Inflammatory macrophage (primary cell): ENCODE results near the gene ARL5C.
A peak's percentile ranks its signal among the peaks of the same experiment; 100 is the strongest.
"Not testable (repeated sequence)": the region's sequence is repeated elsewhere in the genome, so short reads cannot be mapped to it uniquely, and the experiment has no call there.

Experiments
- DNase-seq, 2 donors: peaks; one replicate each; pipeline ENCODE4 v3.0.0-alpha.2; 2020 to 2022

The ARL5C gene

DNA sequence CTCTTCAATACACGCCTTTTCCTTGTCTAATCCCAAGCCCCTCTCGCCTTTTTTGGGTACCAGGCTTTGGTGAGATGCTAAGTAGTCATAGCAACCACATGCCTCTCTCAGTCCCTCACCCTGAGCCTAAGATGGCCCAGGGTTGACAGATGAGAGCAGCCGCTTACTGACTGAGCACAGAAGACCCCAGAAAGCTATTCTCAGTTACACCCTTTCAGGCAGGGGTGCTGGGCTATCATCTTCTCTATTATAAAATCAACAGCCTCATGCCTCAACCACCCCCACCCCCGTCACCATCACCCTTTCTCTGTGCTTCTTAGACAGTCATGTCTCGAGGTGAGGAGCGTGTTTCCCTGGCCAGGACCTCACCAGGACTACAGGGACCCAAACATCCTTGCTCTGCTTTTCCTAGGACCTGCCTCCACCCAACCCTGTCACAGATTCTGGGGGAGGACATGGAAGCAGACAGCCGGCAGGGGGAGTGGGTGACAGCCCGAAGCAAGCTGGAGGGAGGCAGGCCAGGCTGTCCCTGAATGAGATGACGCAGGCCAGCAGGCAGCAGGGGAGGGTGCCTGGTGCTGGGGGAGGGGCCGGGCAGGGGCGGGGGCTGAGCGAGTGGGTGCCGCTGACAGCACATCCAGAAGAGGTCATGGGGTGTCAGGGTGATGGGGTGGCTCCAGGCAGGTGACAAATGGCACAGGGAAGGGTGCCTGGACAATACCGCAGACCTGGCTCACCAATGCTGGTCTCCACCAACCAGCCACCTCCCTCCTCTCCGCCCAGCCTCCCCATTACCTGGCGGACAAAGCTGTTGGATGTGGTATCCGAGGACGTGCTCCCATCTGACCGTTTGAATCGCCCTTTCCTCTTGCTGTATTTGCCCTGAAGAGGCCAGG lies 28.4 kb upstream of the ARL5C start:
- no peak for DNase-seq

DNA sequence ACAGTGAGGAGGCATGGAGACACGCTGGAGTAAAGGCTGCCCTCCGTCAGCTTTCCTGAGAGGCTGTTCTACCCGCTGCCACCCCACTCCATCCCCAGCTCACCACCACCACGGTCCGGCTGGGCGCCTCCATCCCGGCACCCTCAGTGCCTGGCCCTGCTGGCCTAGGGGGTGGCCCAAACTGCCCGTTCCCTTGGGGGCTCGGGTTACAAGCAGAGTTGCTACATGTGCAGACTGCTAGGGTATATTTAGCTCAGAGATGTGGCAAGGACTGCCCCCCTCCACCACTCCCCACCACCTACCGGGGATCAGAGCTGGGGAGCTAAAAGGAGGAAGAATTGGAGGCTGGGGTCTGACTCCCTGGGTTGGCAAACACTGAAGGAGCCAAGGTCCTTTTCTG lies 27.4 kb upstream of the ARL5C start:
- DNase-seq: no peak

DNA sequence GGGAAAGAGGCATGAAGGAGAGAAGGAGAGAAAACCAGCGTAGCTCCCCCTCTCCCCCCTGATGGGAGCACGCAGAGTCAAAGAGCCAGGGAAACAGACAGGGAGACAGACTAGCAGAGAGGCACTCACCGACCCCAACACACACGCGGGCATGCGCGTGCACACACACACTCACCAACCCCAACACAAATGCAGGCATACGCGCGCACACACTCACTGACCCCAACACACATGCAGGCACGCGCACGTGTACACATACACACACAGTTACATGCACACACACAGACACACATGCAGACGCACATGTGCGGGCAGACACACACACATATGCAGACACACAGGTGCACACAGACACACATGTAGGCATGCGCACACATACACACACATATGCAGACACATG lies 26.9 kb upstream of the ARL5C start:
- no peak for DNase-seq

DNA sequence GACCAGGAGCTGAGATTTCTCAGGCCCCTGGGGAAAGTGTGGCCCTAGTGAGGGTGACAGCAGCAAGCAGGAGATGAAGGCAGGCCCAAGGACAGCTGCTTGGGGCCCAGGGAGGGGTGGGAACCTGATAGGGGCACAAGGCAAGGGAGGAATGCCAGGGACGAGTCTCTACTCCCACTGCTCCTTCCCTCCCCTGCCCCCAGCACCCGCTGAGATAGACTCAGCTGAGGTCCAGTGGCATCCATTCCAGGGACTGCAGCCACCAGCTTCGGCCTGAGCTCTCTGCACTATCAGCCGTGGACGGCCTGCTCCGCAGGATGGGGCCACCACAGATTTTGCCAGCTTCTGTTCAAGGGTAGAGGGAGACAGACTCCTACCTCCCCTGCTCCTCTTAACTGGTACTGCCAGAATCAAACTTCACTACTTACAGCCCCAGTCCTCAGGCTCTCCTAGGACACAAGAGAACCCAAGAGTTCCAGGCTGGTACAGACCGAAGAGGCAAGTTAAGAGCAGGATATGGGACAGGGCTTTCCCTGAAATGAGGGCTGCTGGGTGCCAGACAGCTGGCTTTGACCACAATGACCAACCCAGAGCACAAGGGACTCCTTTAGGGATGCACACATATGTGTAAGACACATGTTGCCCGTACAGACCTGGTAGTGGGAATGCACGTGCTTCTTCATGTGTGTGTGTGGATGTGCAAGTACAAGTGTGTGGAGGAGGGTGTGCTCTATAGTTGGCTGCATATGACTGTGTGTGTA lies 26.0 kb upstream of the ARL5C start:
- DNase-seq: no peak

DNA sequence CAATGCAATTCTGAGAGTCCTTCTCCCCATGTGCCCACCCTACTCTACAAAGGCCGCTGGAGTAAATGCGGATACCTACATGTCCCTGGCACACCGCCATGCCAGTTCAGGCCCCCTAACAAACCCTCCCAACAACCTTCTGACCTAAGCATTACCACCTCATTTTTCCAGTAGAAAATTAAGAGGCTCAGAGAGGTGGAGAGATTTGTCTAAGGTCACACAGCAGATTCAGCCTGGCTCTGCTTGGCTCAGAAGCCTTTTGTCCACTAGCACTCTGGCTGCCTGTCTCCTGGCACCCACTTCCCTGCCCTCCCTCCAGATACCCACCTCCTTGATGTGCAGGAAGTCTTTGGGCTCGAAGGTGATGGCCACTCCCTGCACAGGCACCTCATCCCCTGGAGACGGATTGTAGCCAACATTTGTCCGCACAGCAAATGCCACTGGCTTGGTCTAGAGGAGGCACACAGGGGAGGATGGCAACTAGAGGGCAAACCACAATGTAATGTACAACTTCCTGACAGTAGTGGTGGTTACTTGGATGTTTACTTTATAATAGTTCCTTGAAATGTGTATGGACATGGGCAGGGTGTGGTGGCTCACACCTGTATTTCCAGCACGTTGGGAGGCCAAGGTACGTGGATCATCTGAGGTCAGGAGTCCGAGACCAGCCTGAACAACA lies 21.3 kb upstream of the ARL5C start:
- DNase-seq: no peak

DNA sequence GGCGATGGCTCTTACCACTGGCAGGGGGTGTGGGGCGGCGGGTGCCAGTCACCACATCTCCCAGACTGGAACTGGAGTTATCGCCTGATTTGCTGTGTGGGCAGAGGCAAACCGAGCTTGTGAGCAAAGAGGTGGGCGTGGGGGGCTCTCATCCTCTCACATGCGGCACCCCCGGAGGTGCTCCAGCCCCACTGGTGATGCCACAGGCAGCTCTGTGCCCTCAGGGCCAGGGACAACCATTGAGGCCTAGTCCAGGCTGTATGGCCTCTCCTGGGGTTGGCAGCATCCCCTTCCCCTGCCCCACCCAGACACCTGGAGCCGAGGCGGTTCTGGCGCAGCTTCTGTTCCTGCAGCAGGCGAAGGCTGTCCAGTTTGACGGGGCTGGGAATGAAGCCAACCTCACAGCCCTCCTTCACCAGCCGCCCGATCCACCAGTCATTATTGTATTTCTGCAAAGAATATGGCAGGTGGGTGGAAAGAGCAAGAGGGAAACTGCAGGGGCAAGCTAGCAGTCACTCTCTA lies 20.6 kb upstream of the ARL5C start:
- no peak for DNase-seq

DNA sequence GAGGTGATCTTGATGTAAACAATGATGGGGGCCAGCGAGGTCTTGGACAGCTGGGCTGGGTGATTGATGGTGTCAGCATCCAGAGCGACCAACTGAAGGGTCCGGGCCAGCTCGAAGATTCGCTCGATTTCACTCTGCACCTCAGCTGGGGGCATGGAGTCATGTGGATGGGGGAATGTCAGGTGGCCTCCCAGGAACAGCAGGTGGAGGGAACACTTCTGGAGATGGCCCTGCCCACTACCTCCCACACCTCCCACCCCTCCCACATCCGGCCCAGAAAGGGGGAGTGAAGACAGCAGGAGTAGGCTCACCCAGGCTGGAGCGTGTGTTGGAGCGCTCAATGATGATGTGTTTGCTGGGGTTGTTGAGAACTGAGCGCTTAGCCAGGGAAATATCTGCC lies 17.8 kb upstream of the ARL5C start:
- no peak for DNase-seq

DNA sequence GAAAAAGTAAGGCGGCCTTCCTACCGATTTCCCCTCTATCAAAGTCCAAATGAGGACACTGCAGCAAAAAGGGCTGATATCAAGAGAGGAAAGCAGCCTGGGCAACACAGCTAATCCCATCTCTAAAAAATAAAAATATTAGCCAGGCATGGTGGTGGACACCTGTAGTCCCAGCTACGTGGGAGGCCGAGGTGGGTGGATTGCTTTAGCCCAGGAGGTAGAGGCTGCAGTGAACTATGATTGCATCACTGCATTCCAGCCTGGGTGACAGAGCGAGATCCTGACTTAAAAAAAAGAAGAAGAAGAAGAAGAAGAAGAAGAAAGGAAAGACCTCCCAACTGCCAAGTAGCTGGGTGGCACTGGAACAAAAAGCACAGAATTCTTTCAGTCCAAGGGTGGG lies 17.1 kb upstream of the ARL5C start:
- DNase-seq: no peak

DNA sequence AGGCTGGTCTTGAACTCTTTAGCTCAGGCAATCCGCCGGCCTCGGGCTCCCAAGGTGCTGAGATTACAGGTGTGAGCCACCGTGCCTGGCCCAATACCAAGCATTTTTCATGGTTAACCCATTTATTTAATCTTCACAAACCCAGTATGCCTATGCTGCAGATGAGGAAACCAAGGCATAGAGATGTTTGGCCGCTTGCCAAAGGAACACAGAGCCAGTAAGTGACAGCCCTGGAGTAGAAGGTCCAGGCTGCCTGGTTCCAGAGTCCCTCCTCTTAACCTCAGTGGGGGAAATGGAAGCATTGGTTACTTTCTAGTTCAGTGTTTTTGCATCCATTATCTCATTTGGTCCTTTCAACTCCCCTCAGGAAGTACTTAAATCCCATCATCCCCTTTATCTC lies 15.3 kb upstream of the ARL5C start:
- no peak for DNase-seq

DNA sequence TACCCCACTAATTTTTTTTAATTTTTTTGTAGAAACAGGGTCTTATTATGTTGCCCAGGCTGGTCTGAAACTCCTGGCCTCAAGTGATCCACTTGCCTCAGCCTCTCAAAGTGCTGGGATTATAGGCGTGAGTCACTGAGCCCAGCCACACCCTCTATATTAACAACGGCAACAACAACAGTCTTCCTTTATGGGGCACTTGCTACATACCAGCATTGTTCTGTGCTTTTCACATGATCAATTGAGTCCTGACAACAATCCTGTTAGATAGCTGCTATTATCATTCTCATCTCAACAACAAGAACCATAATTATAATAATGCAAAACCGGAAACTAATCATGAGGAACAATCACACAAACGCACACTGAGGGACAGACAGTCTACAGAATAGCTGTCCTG lies 12.6 kb upstream of the ARL5C start:
- DNase-seq: no peak

DNA sequence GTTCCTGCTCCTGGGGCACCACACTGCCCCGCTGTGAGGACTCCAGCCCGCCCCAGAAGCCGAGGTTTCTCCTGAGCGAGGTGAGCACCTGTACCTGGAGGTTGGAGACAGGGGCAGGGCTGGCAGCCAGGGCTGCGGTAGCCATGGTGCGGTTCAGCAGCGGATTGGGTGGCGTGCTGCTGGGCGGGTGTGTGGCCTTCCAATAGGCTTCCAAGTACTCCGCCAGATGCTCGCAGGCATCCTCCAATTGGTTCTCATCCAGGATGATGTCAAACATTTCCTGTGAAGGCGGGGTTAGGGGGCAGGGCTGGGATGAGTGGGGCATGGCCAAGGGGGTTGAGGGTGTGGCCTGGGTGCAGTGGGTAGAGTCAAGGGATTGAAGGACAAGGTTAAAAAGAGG lies 11.3 kb upstream of the ARL5C start:
- no peak for DNase-seq

DNA sequence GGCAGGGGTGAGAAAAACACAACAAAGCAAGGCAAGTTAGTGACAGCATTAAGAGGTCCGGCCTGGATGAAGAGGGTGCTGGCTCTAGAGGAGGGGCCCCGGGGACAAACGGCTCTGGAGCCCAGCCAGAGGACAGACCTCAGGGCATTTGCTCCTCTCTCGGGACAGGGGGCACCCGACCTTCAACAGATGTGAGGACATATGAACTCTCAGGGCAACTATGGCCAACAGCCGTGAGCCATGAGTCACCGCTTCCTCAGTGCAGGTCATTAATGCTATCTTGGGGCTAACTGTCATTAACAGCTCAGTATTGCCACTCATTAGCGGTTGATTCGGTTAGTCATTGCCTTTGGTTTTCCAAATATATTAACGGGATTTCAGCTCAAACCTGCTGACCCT lies 9.7 kb upstream of the ARL5C start:
- peak in 1 of 2 donors; percentile 55 for DNase-seq

DNA sequence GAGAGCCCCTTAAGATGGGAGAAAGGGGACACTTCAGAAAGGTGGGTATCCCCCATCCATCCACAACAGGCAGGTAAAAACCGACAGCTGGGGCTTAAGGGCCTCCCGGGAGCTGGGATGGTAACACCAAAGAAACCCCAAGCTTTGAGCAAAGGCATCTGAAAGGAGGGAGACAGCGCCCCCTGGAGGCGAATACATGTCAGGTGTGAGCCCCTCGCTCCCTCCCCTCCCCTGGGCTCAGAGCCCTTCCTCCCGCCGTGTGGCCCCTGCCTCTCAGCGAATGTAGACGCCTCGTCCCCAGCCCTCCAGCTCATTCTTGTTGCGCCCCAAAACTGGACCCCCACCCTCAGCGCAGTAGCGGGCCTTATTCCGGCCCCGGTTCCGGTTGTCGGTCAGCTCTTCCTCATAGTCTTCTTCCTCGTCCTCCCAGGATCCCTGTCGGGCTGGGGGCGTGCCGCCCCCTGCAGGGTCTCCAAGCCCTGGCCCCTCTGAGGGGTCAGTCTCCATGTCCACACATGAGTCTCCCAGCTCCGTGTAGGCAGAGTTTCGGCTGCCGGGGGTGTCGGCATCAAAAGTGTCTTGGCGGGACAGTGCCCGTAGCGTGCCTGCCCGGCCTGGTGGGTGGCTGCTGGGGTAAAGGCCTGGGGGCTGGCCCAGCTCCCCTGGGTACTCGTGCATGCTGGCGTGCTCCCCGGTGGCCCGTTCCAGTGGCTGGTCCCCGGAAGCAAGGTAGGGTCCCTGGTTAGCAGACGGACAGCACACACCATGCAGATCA lies 9.1 kb upstream of the ARL5C start:
- peak; percentile 56 to 58 for DNase-seq

DNA sequence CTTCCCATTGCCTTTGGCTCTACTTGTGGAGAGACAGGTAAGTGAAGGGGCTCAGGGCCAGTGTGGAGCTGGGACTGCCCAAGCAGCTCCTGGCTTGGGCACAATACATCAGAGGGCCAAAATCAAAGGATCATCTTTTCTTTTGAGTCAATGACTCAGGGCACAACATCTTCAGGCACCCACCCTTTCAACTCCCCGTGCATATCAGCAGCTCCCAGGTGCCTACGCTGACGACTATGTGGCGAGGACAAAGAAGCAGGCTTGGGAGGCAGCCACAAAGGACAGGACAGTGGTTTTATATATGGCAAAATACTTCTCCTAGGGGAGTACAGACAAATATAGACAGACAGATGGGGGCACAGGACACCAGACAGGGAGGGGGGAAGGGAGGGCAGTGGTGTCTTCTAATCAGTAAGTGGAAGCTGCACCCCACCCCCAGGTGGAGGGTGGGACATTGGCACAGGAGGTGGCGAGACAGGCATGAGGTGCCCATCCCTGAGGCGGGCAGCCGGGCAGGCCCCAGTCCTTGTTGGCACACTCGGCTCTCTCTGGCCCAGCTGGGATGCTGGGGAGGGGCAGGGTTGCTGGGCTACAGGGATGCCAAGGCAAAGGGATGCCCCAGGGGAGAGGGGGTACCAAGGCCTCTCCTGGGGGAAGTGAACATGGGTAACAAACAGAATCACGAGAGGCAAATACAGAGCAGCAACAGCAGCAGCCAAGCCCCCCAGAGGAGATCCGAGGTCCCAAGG lies 7.7 kb upstream of the ARL5C start:
- no peak for DNase-seq

DNA sequence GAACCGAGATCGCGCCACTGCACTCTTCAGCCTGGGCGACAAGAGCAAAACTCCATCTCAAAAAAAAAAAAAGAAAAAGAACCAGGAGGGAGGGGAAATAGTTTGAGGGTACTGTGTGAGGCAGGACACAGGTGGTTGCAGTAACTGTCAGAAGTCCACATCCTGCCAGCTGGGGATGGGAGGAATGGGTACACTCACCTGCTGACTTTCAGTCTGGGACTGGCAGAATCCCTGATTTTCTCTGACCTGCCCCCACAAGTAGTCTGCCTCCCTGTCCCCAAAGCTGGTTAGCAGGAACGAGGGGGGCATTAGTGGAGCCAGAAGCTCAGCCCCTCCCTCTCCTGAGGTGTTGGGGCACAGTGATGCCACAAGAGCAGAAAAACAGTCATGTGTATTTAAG lies 7.1 kb upstream of the ARL5C start:
- DNase-seq: no peak

DNA sequence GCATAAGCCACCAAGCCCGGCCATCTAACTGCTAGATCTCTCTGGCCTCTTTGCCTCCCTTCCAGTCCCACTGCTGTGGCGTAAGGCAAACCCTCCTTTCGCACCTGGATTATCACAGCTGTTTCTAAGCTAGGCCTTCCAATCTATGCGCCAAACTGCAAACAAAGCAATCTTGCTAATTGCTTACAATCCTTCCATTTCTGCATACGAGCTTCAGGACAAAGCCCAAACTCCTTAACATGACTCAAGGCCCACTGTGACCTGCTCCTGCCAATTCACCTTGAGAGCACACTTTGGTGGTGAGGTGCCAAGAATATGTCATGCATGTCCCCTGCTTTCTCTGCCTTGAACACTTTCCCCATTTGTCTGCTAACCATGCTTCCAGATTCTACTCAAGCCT lies 6.0 kb upstream of the ARL5C start:
- DNase-seq: no peak

DNA sequence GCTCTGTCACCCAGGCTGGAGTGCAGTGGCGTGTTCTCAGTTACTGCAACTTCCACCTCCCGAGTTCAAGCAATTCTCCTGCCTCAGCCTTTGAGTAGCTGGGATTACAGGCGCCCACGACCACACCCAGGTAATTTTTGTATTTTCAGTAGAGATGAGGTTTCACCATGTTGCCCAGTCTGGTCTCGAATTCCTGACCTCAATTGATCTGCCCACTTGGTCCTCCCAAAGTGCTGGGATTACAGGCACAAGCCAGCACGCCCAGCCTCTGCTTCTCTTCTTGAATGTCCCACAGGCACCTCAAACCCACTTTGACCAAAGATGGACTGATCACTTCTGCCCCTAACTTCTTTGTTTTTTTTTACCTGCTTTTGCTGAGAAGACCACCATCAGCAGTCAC lies 4.6 kb upstream of the ARL5C start:
- DNase-seq: no peak

DNA sequence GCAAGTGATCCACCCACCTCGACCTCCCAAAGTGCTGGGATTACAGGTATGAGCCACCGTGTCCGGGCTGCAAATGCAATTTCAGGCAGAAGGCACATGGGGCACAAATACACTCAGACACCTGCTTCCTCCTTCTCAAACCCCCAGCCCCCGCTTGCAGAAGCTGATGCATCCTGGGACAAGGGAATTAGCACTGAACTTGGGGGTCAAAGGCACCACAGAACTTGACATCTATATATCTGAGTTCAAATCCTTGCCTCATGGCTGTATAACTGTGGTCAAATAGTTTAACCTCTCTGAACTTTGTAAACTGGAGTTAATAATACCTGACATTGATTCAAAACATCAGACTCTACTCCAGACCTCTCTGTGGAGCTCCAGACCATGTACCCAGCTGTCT lies 4.1 kb upstream of the ARL5C start:
- DNase-seq: no peak

DNA sequence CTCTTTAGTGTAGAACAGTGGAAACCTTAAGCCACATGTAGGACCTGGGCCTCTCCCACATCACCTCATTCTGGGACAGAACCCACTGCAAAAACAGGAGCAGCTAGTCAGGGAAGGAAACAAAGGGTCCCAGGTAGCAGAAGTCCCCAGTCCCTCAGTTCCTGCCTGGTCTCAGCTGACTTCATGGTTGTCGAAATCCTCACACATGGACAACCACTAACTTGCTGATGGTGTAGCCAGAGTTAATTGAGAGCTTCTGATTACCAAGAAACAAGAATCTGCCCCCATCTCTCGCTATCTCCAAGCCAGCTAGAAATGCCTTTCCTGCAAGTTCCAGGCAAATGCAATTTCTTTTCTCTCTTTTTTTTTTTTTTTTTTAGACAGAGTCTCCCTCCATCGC lies 3.6 kb upstream of the ARL5C start:
- no peak for DNase-seq

DNA sequence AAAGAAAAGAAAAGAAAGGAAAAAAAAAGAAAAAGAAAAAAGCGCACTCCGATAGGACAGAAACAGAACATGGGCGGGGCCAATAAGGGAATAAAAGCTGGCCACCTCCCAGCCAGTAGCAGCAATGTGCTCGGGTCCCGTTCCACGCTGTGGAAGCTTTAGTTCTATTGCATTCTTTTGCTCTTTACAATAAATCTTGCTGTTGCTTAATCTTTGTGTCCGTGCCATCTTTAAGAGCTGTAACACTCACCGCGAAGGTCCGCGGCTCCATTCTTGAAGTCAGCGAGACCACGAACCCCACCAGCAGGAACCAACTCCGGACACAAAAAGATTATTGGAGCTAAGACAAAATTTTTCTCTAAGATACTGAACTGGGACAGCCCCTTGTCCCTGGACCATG lies 3.1 kb upstream of the ARL5C start:
- DNase-seq: no peak

DNA sequence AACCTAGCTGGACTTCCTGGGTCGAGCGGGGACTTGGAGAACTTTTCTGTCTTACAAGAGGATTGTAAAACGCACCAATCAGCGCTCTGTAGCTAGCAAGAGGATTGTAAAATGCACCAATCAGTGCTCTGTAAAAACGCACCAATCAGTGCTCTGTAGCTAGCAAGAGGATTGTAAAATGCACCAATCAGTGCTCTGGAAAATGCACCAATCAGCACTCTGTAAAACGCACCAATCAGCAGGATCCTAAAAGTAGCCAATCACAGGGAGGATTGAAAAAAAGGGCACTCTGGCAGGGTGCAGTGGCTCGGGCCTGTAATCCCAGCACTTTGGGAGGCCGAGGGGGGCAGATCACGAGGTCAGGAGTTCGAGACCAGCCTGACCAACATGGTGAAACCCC lies 2.5 kb upstream of the ARL5C start:
- DNase-seq: not testable (repeated sequence)

DNA sequence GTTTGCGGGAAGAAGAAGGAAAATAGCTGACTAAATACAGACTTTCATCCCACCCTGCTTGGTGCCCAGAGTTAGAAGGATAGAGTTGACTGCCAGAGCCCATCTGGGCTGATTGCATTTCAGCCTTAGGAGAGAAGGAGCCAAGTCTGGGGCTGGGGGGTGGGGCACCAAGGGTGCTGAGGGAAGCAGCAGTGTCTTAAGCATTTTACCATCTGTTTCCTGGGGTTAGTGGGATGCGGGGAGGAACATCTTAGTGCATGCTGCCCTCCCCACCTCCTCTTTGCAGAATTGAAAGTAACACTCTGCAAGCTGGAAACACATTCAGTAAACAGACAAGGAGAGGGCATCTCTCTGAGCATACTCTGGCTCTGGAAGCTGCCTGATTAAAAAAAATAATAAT lies 1.5 kb upstream of the ARL5C start:
- DNase-seq: peak in 1 of 2 donors; percentile 18
